VCaP (cell line): ENCODE results near the gene MICB.

ENCODE experiments used
- H3K27ac ChIP-seq: fragments of 450-650 bp; 2 replicates; pipeline ENCODE4 v1.5.1; 2017
- TF ChIP-seq, protein P1 (sequence below): fragments of 450-650 bp; conservative IDR thresholded peaks from 2 replicates; pipeline ENCODE4 v1.5.1; 2017; ENCODE audit warnings: mild to moderate bottlenecking, moderate library complexity

MICB gene

DNA sequence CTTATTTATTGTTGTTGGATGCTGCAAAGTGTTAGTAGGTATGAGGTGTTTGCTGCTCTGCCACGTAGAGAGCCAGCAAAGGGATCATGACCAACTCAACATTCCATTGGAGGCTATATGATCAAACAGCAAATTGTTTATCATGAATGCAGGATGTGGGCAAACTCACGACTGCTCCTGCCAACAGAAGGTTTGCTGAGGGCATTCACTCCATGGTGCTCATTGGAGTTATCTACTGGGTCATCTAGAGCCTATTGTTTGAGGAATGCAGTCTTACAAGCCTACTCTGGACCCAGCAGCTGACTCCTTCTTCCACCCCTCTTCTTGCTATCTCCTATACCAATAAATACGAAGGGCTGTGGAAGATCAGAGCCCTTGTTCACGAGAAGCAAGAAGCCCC lies 12.1 kb downstream of the MICB start:
- TF ChIP-seq, protein P1, sequence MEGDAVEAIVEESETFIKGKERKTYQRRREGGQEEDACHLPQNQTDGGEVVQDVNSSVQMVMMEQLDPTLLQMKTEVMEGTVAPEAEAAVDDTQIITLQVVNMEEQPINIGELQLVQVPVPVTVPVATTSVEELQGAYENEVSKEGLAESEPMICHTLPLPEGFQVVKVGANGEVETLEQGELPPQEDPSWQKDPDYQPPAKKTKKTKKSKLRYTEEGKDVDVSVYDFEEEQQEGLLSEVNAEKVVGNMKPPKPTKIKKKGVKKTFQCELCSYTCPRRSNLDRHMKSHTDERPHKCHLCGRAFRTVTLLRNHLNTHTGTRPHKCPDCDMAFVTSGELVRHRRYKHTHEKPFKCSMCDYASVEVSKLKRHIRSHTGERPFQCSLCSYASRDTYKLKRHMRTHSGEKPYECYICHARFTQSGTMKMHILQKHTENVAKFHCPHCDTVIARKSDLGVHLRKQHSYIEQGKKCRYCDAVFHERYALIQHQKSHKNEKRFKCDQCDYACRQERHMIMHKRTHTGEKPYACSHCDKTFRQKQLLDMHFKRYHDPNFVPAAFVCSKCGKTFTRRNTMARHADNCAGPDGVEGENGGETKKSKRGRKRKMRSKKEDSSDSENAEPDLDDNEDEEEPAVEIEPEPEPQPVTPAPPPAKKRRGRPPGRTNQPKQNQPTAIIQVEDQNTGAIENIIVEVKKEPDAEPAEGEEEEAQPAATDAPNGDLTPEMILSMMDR, result no peak
- no peak overlapping the region for H3K27ac ChIP-seq

DNA sequence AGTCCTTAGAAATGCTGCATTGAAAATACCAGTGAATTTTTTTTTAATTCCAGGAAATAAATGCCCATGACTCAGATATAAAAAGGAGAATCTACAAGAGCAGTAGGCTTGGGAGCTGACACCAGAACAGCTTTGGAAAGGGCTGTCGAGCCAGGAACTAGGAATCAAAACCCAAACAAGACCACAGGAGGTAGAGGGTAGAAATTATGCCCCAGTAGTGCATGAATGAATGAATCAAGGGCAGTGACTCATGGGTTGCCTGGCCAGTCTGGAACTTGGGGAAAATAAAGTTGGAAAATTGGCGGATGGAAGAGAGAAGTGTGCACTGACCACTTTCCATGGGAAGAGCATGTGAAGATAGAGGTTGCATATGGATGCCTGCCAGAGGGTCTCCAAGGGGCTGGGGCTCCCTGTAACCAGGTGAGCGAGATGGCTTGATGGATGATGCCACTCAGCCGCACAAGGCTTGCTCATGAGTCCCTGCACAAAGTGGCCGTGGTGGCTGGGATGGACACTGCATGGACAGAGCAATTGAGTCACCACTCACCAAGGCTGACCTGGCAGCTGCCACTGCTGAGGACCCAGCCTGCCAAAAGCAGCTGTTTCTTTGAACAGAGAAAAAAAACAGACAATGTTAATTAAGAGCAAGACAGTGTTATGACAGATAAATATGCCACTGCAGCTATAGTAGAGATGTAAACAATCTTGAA lies 15.7 kb downstream of the MICB start:
- H3K27ac ChIP-seq, result no peak overlapping the region
- TF ChIP-seq, protein P1, result no peak

DNA sequence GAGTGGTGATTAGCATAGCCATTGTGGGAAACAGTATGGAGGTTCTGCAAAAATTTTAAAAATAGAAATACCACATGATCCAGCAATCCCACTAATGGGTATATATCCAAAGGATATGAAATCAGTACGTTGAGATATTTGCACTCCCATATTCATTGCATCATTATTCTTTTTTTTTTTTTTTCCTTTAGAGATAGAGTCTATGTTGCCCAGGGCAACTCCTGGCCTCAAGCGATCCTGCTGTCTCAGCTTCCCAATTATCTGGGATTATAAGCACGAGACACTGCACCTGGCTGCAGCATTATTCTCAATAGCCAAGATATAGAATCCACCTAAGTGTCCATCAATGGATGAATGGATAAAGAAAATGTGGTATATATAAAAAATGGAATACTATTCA lies 23.9 kb downstream of the MICB start:
- TF ChIP-seq, protein P1, result no peak

DNA sequence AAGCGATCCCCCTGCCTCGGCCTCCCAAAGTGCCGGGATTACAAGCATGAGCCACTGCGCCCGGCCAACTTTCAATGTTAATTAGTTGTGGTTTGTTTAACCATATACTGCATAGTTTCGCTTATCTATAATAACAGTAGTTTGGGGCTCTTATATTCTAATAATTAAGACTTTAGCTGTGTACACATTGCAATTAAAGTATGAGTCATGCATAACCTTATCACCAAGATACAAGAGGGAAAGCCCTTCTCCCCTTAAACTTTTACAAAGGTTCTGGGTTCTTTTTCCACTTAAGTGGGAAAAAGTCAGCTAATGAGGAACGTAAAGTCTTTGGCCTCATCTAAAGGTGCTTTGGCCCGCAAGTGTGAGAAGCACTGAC lies 27.6 kb downstream of the MICB start:
- no peak overlapping the region for H3K27ac ChIP-seq
- TF ChIP-seq, protein P1, result no peak

More for the DNA sequence above, 23.9 kb downstream of the MICB start:
- no peak overlapping the region for H3K27ac ChIP-seq

DNA sequence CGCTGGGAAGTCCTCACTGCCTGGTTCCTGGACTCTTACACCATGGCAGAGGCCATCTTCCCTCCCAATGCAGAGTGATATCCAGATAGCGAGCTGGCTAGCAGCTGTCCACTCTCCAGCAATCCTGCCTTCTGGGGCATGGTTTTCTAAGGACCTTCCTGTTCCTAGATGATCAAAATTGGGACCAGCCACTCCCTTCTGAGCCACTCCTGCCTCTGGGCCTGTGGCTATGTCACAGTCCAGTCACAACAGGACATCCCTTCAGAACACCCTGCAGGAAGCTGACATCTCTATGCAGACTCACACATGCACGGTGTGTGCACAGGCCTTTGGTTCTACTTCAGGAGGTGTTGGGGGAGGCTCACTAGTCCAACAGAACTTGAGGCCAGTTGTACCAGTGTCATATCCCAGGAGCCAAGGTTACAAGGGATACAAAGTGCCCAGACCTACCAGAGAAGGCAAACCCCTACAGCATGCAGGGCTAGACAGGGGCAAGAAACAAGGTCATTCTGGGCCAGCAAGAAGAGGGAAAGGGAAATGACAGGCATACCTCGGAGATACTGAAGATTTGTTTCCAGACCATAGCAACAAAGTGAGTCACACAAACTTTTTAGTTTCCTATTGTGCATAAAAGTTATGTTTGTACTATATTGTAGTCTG lies 28.1 kb downstream of the MICB start:
- no peak overlapping the region for H3K27ac ChIP-seq
- TF ChIP-seq, protein P1, result no peak

DNA sequence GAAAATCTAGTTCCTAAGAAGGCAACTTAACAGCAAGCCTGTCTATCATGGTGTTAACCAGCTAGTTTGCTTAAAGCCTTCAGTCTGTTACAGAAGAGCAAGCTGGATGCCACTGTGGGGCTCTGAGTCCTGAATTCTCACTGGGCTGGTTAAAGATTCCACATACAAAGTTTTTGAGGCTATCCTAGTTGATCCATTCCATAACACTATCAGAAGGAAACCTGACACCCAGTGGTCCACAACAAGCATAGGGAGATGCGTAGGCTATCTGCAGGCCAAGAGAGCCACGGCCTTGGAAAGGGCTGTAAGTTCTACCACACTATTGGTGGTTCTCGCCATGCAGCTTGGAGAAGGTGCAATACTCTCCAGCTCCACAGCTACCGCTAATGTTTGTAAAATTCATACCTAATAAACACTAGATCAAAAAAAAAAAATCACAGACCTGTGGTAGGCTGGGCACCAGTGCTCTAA lies 30.4 kb downstream of the MICB start:
- H3K27ac ChIP-seq, result no peak overlapping the region

DNA sequence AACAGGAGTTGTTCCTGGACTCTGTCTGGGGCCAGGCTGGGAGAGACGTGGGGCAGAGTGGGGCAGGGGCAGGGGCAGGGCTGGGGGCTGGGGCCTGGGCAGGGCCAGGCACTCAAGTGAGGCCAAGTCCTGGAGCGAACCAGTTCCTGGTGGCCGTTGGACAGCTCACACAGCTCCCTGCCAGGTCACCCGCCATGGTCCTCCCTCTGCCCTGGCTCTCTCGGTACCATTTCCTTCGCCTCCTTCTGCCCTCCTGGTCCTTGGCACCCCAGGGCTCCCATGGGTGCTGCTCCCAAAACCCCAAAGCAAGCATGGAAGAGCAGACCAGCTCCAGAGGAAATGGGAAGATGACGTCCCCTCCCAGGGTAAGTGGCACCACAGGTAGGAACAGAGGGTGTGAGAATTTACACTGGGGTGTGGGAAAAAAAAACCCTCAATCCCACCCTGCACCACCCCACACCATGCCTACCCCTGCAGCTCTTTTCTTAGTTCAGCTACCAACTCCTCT lies 30.9 kb downstream of the MICB start, which contains the start of gene MCCD1:
TSS of gene MCCD1 (plus strand) at position 142 of the 508 bp plus-strand sequence. CDS start at position 195, 53 bp downstream.
- TF ChIP-seq, protein P1, result no peak
- no peak within 1 kb of the TSS for H3K27ac ChIP-seq

More for the DNA sequence above, 30.4 kb downstream of the MICB start:
- TF ChIP-seq, protein P1, result no peak
